Panc1 (cell line): ENCODE data around the gene DSCAML1. TPM values are rescaled to one million over a fixed set of nuclear protein-coding genes. Genes with fewer than 3 reads are reported as not detected.

Experiments used
- ATAC-seq: fragments of 200-7000 bp; cut with Tn5 transposase; 2 replicates; pipeline ENCODE4 v1.9.1; 2020; ENCODE audit warnings: mild to moderate bottlenecking, moderate library complexity
- BruUV-seq: library from RNA; stranded (reverse); fragments of 400-500 nt; replicated peaks from 2 replicates; lab custom pipeline; 2021; lab: Mats Ljungman, UMichigan
- CTCF ChIA-PET: fragments of 300-600 bp; sonication (Branson Sonifier 250); formaldehyde crosslinking; loops from one replicate; lab custom pipeline; 2022; ENCODE audit warnings: antibody characterized with exemption; lab: Charles Lee
- POLR2A ChIA-PET: fragments of 300-600 bp; sonication (Branson Sonifier 250); formaldehyde crosslinking; loops from one replicate; lab custom pipeline; 2022; ENCODE audit warnings: antibody characterized with exemption; lab: Charles Lee
- DNase-seq: peaks from one replicate; pipeline ENCODE4 v3.0.0-alpha.2; 2010; ENCODE audit warnings: low read depth, low spot score
- H3K27ac ChIP-seq: 2 replicates; pipeline ENCODE4 v1.5.1; 2011; ENCODE audit warnings: mild to moderate bottlenecking, low read length, inconsistent platforms
- H3K27me3 ChIP-seq: fragments of 200-500 bp; sonication (Bioruptor generic); 2 replicates; pipeline ENCODE4 v1.6.0; 2014; ENCODE audit warnings: low read length, inconsistent platforms; ENCODE audit not compliant: control insufficient read depth, insufficient read depth
- H3K36me3 ChIP-seq: fragments of 200-500 bp; sonication (Bioruptor generic); 2 replicates; pipeline ENCODE4 v1.5.1; 2014; ENCODE audit warnings: inconsistent platforms, mild to moderate bottlenecking, low read length, moderate library complexity; ENCODE audit not compliant: control insufficient read depth, insufficient read depth
- H3K4me1 ChIP-seq: 2 replicates; pipeline ENCODE4 v1.5.1; 2011; ENCODE audit warnings: inconsistent platforms, mild to moderate bottlenecking, low read length, moderate library complexity; ENCODE audit not compliant: control insufficient read depth, insufficient read depth
- H3K4me3 ChIP-seq, 2 experiments: 2 replicates each; pipeline ENCODE4 v1.5.1; 2011 to 2012; ENCODE audit warnings: low read depth in 2 of 2, low read length in 2 of 2, mild to moderate bottlenecking in 2 of 2, inconsistent platforms in 1 of 2, moderate library complexity in 1 of 2
- H3K9me3 ChIP-seq: fragments of 200-500 bp; sonication (Bioruptor generic); 2 replicates; pipeline ENCODE4 v1.5.1; 2014; ENCODE audit warnings: low read depth, mild to moderate bottlenecking, inconsistent platforms, low read length, moderate library complexity; ENCODE audit not compliant: control insufficient read depth, insufficient read depth
- POLR2AphosphoS5 ChIP-seq: IDR thresholded peaks from 2 replicates; pipeline ENCODE4 v1.6.1; 2012; ENCODE audit warnings: mild to moderate bottlenecking, low read depth, low read length, moderate library complexity
- SIN3A ChIP-seq: IDR thresholded peaks from 2 replicates; pipeline ENCODE4 v1.6.1; 2012; ENCODE audit warnings: low read depth, mild to moderate bottlenecking, low read length, moderate library complexity, borderline replicate concordance; ENCODE audit not compliant: insufficient read depth
- TCF7L2 ChIP-seq: IDR thresholded peaks from 2 replicates; pipeline ENCODE4 v1.6.1; 2011; ENCODE audit warnings: mild to moderate bottlenecking, low read depth, low read length, inconsistent platforms
- in situ Hi-C: cut with HindIII; loops from 2 replicates; pipeline ENCODE4 v1.10.0; 2016; ENCODE audit warnings: low sequenced_read_pairs, low pct_unique_long_range_greater_than_20kb
- intact Hi-C: fragments of 100-400 bp; cut with micrococcal nuclease; formaldehyde crosslinking; loops from one replicate; pipeline ENCODE4 v1.10.0; 2022; ENCODE audit not compliant: unreplicated experiment
- total RNA-seq: library from RNA; stranded (reverse); gene quantifications from one replicate; pipeline ENCODE4 v1.2.1, GENCODE V29; 2021; ENCODE audit not compliant: unreplicated experiment
- TF ChIP-seq, protein P1 (sequence below), 2 experiments: IDR thresholded peaks; 2 replicates each; pipeline ENCODE4 v1.6.1; 2011 to 2012; ENCODE audit warnings: low read depth in 2 of 2, control low read depth in 1 of 2, low read length in 1 of 2, mild to moderate bottlenecking in 1 of 2, moderate library complexity in 1 of 2; ENCODE audit not compliant: insufficient read depth in 1 of 2
- TF ChIP-seq, protein P2 (sequence below): fragments of 450-650 bp; IDR thresholded peaks from 2 replicates; pipeline ENCODE4 v1.5.1; 2017; ENCODE audit warnings: mild to moderate bottlenecking

Gene DSCAML1
- total RNA-seq, 1 experiment from 2014 or later = 1.6 TPM

DNA sequence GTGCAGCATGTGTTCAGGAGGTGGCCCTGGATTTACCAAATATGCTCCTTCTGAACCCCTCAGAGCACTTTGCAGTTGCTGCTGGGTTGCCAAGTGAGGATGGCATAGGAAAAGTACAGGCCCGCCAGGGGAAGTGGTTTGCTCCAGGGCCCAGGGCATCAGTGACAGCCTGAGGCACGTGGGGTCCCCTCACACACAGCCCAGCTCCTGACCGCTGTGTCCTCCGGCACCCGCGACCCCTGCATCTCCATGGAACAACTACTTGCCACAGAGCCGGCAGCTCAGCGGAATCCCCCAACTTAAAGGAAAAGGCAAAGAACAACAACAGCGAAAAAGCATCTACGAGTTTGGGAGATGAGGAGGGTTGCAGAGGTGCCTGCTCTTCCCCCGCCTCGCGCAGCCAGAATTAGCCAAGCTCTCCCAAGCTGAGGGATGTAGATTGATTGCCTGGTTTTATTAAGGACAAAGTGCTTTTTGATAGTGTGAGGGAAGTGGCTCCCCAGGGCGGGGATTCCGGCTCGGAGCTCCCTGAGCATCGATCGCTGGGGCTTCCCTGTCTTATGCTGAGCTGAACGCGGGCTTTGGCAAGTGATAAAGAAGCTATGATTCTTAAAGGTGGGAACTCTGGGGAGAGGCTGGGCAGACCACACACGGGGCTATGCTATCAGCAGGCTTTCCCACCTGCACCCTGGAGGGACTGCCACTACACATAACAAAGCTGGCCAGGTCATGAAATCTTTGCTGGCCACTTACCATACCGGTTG, 294.8 kb downstream of the DSCAML1 start:
- ATAC-seq (no peak), DNase-seq (no peak)
- no TSS peak for BruUV-seq
- Histone ChIP-seq H3K36me3 (no peaks in the 10 kb centered on the region), H3K27ac (no peak overlapping the region), H3K9me3 (no peaks in the 10 kb centered on the region), H3K4me1 (no peaks in the 10 kb centered on the region), H3K4me3 (no peak overlapping the region), H3K27me3 (peaks cover 2% of the 10 kb centered on the region; the same call in 1 of the 2 replicates)
- intact Hi-C loops (no loop called here), in situ Hi-C loops (no loop called here)
- CTCF ChIA-PET = no interaction called here
- TF ChIP-seq TCF7L2 = no peak
- TF ChIP-seq, protein P1, sequence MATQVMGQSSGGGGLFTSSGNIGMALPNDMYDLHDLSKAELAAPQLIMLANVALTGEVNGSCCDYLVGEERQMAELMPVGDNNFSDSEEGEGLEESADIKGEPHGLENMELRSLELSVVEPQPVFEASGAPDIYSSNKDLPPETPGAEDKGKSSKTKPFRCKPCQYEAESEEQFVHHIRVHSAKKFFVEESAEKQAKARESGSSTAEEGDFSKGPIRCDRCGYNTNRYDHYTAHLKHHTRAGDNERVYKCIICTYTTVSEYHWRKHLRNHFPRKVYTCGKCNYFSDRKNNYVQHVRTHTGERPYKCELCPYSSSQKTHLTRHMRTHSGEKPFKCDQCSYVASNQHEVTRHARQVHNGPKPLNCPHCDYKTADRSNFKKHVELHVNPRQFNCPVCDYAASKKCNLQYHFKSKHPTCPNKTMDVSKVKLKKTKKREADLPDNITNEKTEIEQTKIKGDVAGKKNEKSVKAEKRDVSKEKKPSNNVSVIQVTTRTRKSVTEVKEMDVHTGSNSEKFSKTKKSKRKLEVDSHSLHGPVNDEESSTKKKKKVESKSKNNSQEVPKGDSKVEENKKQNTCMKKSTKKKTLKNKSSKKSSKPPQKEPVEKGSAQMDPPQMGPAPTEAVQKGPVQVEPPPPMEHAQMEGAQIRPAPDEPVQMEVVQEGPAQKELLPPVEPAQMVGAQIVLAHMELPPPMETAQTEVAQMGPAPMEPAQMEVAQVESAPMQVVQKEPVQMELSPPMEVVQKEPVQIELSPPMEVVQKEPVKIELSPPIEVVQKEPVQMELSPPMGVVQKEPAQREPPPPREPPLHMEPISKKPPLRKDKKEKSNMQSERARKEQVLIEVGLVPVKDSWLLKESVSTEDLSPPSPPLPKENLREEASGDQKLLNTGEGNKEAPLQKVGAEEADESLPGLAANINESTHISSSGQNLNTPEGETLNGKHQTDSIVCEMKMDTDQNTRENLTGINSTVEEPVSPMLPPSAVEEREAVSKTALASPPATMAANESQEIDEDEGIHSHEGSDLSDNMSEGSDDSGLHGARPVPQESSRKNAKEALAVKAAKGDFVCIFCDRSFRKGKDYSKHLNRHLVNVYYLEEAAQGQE (IDR thresholded peaks at IDR 0.05; ENCODE audit: insufficient read depth in 1 of 2, low read depth in 2 of 2, low read length in 1 of 2) = no peak
- TF ChIP-seq SIN3A = no peak
- TF ChIP-seq, protein P2, sequence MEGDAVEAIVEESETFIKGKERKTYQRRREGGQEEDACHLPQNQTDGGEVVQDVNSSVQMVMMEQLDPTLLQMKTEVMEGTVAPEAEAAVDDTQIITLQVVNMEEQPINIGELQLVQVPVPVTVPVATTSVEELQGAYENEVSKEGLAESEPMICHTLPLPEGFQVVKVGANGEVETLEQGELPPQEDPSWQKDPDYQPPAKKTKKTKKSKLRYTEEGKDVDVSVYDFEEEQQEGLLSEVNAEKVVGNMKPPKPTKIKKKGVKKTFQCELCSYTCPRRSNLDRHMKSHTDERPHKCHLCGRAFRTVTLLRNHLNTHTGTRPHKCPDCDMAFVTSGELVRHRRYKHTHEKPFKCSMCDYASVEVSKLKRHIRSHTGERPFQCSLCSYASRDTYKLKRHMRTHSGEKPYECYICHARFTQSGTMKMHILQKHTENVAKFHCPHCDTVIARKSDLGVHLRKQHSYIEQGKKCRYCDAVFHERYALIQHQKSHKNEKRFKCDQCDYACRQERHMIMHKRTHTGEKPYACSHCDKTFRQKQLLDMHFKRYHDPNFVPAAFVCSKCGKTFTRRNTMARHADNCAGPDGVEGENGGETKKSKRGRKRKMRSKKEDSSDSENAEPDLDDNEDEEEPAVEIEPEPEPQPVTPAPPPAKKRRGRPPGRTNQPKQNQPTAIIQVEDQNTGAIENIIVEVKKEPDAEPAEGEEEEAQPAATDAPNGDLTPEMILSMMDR = no peak
- no peak for TF ChIP-seq POLR2AphosphoS5
- POLR2A ChIA-PET = no interaction called here

DNA sequence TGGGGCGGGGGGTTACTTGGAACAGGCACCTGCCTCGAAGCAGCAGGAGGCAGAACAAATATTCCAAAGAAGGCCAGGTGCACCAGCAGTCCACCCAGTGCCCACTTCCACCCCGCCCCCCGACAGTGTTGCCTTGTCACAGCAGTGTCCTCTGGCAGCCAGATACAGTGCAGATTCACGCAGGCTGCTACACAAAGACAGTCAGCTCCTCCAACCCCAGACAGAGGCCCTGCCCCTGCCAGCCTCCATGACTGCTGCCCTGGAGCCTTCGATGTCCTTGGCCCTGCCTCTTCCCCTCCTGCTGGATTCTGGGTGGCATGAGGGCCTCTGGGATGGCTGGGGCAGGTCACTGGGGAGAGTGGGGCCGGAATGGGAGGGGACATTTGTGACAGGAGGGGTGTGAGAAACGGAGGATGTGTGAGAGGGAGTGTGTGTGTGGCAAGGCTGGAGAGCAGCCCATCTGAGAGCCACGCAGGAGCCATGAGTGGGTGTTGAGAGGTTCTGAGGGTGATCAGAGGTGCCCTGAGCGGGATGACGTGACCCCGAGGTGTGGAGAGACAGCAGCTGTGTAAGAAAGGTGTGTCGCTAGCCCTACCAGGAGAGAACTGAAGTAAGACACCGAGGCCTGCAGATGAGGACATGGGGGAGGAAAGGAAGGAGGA, 295.6 kb downstream of the DSCAML1 start:
- no TSS peak for BruUV-seq
- no peak overlapping the region for H3K27ac ChIP-seq
- no peak overlapping the region for H3K4me3 ChIP-seq
- intact Hi-C loops (no loop called here), in situ Hi-C loops (no loop called here)
- no peak for DNase-seq
- ATAC-seq = no peak
- H3K27me3 ChIP-seq = peaks cover 2% of the 10 kb centered on the region; the same call in 1 of the 2 replicates
- no peaks in the 10 kb centered on the region for H3K9me3 ChIP-seq
- no peaks in the 10 kb centered on the region for H3K4me1 ChIP-seq
- ChIA-PET CTCF (no interaction called here), POLR2A (no interaction called here)
- H3K36me3 ChIP-seq = no peaks in the 10 kb centered on the region
- no peak for TF ChIP-seq POLR2AphosphoS5
- TF ChIP-seq, protein P2 = no peak
- TF ChIP-seq TCF7L2 = no peak
